Astrocyte (in vitro differentiated cells and primary cell): ENCODE data around the gene TMEM201. TPM values are rescaled to one million over a fixed set of nuclear protein-coding genes. Genes with fewer than 3 reads are reported as not detected.

ENCODE experiments used
- DNase-seq: peaks from one replicate; pipeline ENCODE4 v3.0.0-alpha.2; 2010; ENCODE audit warnings: low read depth
- FAIRE-seq: peaks from 2 replicates; lab custom pipeline; 2011; peaks lifted over from hg19 to GRCh38; lab: Jason Lieb, UNC
- H2AFZ ChIP-seq: 2 replicates; pipeline ENCODE4 v1.6.0; 2012; ENCODE audit warnings: low read depth, low read length, inconsistent platforms
- H3K27ac ChIP-seq: 2 replicates; pipeline ENCODE4 v1.5.1; 2011; ENCODE audit warnings: low read depth, low read length, inconsistent platforms
- H3K27me3 ChIP-seq: 2 replicates; pipeline ENCODE4 v1.6.0; 2011; ENCODE audit warnings: low read length, inconsistent platforms; ENCODE audit not compliant: insufficient read depth
- H3K36me3 ChIP-seq: 2 replicates; pipeline ENCODE4 v1.5.1; 2011; ENCODE audit warnings: low read length, inconsistent platforms; ENCODE audit not compliant: insufficient read depth
- H3K4me1 ChIP-seq: 2 replicates; pipeline ENCODE4 v1.5.1; 2011; ENCODE audit warnings: low read length, inconsistent platforms; ENCODE audit not compliant: insufficient read depth
- H3K4me2 ChIP-seq: 2 replicates; pipeline ENCODE4 v1.6.0; 2012; ENCODE audit warnings: low read length, inconsistent platforms
- H3K4me3 ChIP-seq: 2 replicates; pipeline ENCODE4 v1.5.1; 2011; ENCODE audit warnings: low read depth, mild to moderate bottlenecking, low read length, inconsistent platforms; ENCODE audit not compliant: insufficient read depth
- H3K79me2 ChIP-seq: 2 replicates; pipeline ENCODE4 v1.6.0; 2012; ENCODE audit warnings: mild to moderate bottlenecking, low read length, inconsistent platforms; ENCODE audit not compliant: insufficient read depth
- H3K9ac ChIP-seq: 2 replicates; pipeline ENCODE4 v1.6.0; 2012; ENCODE audit warnings: mild to moderate bottlenecking, low read length, inconsistent platforms
- H3K9me3 ChIP-seq: 2 replicates; pipeline ENCODE4 v1.5.1; 2012; ENCODE audit warnings: low read depth, mild to moderate bottlenecking, low read length, inconsistent platforms; ENCODE audit not compliant: insufficient read depth
- H4K20me1 ChIP-seq: 2 replicates; pipeline ENCODE4 v1.6.0; 2012; ENCODE audit warnings: low read length, inconsistent platforms; ENCODE audit not compliant: insufficient read depth
- H3K27ac Mint-ChIP-seq: one replicate; pipeline ENCODE4 v1.8.0; 2021; ENCODE audit warnings: mild to moderate bottlenecking, mixed read lengths; ENCODE audit not compliant: unreplicated experiment
- H3K27me3 Mint-ChIP-seq: one replicate; pipeline ENCODE4 v1.8.0; 2021; ENCODE audit warnings: low read depth, mixed read lengths; ENCODE audit not compliant: unreplicated experiment
- H3K36me3 Mint-ChIP-seq: one replicate; pipeline ENCODE4 v1.8.0; 2021; ENCODE audit warnings: low read depth, mixed read lengths; ENCODE audit not compliant: unreplicated experiment
- H3K4me1 Mint-ChIP-seq: one replicate; pipeline ENCODE4 v1.8.0; 2021; ENCODE audit warnings: low read depth, mixed read lengths; ENCODE audit not compliant: unreplicated experiment
- H3K4me3 Mint-ChIP-seq: one replicate; pipeline ENCODE4 v1.8.0; 2021; ENCODE audit warnings: mild to moderate bottlenecking, moderate library complexity, mixed read lengths; ENCODE audit not compliant: unreplicated experiment
- H3K9me3 Mint-ChIP-seq: one replicate; pipeline ENCODE4 v1.8.0; 2021; ENCODE audit warnings: mild to moderate bottlenecking, mixed read lengths; ENCODE audit not compliant: unreplicated experiment
- CTCF ChIP-seq: IDR thresholded peaks from 2 replicates; pipeline ENCODE4 v1.5.1; 2011; ENCODE audit warnings: low read depth, mild to moderate bottlenecking, inconsistent platforms, low read length, moderate library complexity; ENCODE audit not compliant: insufficient read depth
- EZH2 ChIP-seq: IDR thresholded peaks from 2 replicates; pipeline ENCODE4 v1.6.1; 2012; ENCODE audit warnings: mild to moderate bottlenecking, low read length, inconsistent platforms; ENCODE audit not compliant: insufficient read depth
- total RNA-seq: library from RNA; stranded (reverse); gene quantifications from 2 replicates; pipeline ENCODE4 v1.2.1, GENCODE V29; 2021

Gene TMEM201
- total RNA-seq, 1 donor from 2014 or later, result 10.0 TPM

GRCh38 chr1:9590945-9591668, 2.4 kb downstream of the TMEM201 start:
- H3K27me3 ChIP-seq, result no peaks in the 10 kb centered on the region
- H3K9ac ChIP-seq, result no peak overlapping the region
- Mint-ChIP-seq H3K27ac (no peak overlapping the region), H3K9me3 (no peaks in the 10 kb centered on the region), H3K36me3 (no peaks in the 10 kb centered on the region), H3K4me1 (peaks cover 7% of the 10 kb centered on the region), H3K27me3 (peaks cover 1% of the 10 kb centered on the region), H3K4me3 (peak overlapping the region; percentile 24)
- TF ChIP-seq EZH2 (no peak), CTCF (no peak)
- H3K27ac ChIP-seq, result no peak overlapping the region
- H3K4me3 ChIP-seq, result no peak overlapping the region
- no peak overlapping the region for H2AFZ ChIP-seq
- peaks cover 71% of the 10 kb centered on the region for H3K79me2 ChIP-seq
- H3K36me3 ChIP-seq, result no peaks in the 10 kb centered on the region
- no peak overlapping the region for H3K4me2 ChIP-seq
- peaks cover 20% of the 10 kb centered on the region for H3K4me1 ChIP-seq
- no peak for DNase-seq
- FAIRE-seq, result no peak
- H3K9me3 ChIP-seq, result no peaks in the 10 kb centered on the region
- H4K20me1 ChIP-seq, result peaks cover 66% of the 10 kb centered on the region

GRCh38 chr1:9591669-9592509, 3.2 kb downstream of the TMEM201 start:
- Mint-ChIP-seq H3K36me3 (no peaks in the 10 kb centered on the region), H3K4me3 (no peak overlapping the region), H3K27ac (no peak overlapping the region), H3K4me1 (peaks cover 3% of the 10 kb centered on the region), H3K27me3 (peaks cover 2% of the 10 kb centered on the region), H3K9me3 (no peaks in the 10 kb centered on the region)
- DNase-seq (no peak), FAIRE-seq (no peak)
- Histone ChIP-seq H3K9me3 (no peaks in the 10 kb centered on the region), H3K27ac (no peak overlapping the region), H3K9ac (no peak overlapping the region), H4K20me1 (peaks cover 67% of the 10 kb centered on the region), H3K4me2 (no peak overlapping the region), H3K4me1 (peaks cover 20% of the 10 kb centered on the region), H3K27me3 (no peaks in the 10 kb centered on the region), H3K4me3 (no peak overlapping the region), H2AFZ (no peak overlapping the region), H3K79me2 (peaks cover 71% of the 10 kb centered on the region), H3K36me3 (no peaks in the 10 kb centered on the region)
- no peak for TF ChIP-seq CTCF
- no peak for TF ChIP-seq EZH2
